Measurements from ENCODE around the gene CRYGS. TPM values are rescaled to one million over a fixed set of nuclear protein-coding genes. Genes with fewer than 3 reads are reported as not detected.

CRYGS gene
- total RNA-seq = 0.65 and 1.1 TPM in 2 replicates

GRCh38 chr3:186544281-186544680, at the start of gene CRYGS:
Gene CRYGS, minus strand, starts transcription at chr3:186544380. Its CDS starts 54 bp downstream, at chr3:186544326.

GRCh38 chr3:186570096-186570940, 26.1 kb upstream of the CRYGS start, which contains the start of gene DNAJB11:
Gene DNAJB11, plus strand, starts transcription at chr3:186570720. Its CDS starts 178 bp downstream, at chr3:186570898.

GRCh38 chr3:186567072-186567921, 23.1 kb upstream of the CRYGS start, which contains the start of gene TBCCD1:
Gene TBCCD1, minus strand, starts transcription at chr3:186567339. Its CDS starts 3,010 bp downstream, at chr3:186564329.

Other genes starting within 250 kb of the CRYGS start
- 0.16 and 0.72 TPM in 2 replicates for gene DGKG, start 182.1 kb downstream of the CRYGS start, total RNA-seq
- gene TBCCD1, start 23.0 kb upstream of the CRYGS start, total RNA-seq = 11.6 and 15.7 TPM in 2 replicates
- 59.5 and 63.9 TPM in 2 replicates for gene DNAJB11, start 26.3 kb upstream of the CRYGS start, total RNA-seq
- gene AHSG, start 68.7 kb upstream of the CRYGS start, total RNA-seq = not detected in 2 replicates
- not detected in 2 replicates for gene FETUB, start 96.0 kb upstream of the CRYGS start, total RNA-seq
- not detected in 2 replicates for gene HRG, start 121.6 kb upstream of the CRYGS start, total RNA-seq
- not detected in 2 replicates for gene KNG1, start 173.0 kb upstream of the CRYGS start, total RNA-seq
- gene EIF4A2, start 239.2 kb upstream of the CRYGS start, total RNA-seq = 240 and 273 TPM in 2 replicates